Fibroblast of skin of back (primary cell): ENCODE results near the gene SAMHD1.
A peak's percentile ranks its signal among the peaks of the same experiment; 100 is the strongest.
"Not testable (repeated sequence)": the region's sequence is repeated elsewhere in the genome, so short reads cannot be mapped to it uniquely, and the experiment has no call there.

Experiments
- DNase-seq: peaks from one replicate; pipeline ENCODE4 v3.0.0-alpha.2; 2013

Gene SAMHD1

GRCh38 chr20:36850759-36851158, 100.7 kb downstream of the SAMHD1 start:
- no peak for DNase-seq

DNA sequence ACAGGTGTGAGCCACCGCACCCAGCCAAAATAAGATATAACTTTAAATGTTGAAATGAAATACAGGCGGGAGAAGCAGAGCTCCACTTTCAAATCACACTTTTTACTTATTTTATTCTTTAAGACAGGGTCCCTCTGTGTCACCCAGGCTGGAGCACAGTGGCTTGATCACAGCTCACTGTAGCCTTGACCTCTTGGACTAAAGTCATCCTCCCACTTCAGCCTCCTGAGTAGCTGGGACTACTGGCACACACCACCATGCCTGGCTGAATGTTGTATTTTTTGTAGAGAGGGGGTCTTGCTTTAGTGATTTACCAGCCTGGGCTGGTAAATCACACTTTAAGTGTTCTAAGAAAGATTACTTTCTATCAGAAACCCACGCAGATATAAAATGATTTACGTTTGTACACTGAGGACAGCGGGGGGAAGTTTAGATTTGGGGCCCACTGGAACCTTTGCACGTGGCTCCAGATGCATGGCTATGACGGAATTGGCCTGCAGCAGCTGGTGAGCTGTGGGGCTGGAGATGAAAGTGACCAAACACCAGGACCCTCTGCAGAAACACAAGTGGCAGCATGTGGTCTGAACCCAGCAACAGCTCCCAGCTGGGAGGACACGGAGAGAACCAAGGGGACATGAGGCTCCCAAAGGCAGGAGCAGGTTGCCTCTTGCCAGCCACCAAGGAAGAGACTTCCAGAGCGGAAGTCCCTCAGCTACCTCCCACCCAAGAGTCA, 102.0 kb downstream of the SAMHD1 start:
- no peak for DNase-seq

GRCh38 chr20:36848677-36849076, 102.8 kb downstream of the SAMHD1 start:
- no peak for DNase-seq

- DNase-seq: peak; percentile 97
Measured at GRCh38 chr20:36848078-36848660, 103.3 kb downstream of the SAMHD1 start.

GRCh38 chr20:36847710-36848040, 103.8 kb downstream of the SAMHD1 start:
- DNase-seq: peak; percentile 45

GRCh38 chr20:36847009-36847709, 104.3 kb downstream of the SAMHD1 start:
- DNase-seq: peak; percentile 61

DNA sequence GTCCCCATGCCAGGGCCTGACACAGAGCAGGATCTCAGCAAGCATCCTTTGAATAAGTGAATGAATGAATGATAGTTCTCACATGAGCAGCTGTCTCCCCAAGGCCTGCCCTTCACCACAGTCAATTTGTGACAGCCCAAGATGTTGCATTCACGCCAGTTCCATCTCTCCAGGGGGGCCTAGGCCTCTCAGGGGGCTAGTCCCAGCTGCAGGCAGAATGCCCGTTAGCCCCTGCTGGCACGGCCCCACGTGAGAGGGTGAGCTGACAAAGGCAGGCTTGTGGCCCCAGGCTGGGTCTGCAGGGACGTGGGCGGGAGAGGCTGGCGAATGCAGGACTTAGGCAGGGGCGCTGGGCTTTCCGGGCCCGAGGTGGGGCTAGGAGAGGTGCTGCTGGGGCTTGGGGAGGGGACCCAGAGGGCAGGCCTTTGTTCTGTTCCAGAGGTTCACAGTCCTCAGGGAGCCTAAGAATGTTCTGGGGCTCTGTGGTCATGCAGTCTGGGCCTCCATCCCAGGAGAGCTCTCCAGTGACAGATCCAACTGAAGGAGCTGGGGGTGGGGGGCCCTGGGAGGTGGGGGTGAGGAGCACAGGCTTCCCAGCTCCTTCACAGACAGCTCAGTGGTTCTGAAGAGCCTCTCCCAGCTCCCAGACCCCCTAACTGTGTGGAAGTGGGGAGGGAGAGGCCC, 106.1 kb downstream of the SAMHD1 start:
- peak; percentile 59 for DNase-seq

DNA sequence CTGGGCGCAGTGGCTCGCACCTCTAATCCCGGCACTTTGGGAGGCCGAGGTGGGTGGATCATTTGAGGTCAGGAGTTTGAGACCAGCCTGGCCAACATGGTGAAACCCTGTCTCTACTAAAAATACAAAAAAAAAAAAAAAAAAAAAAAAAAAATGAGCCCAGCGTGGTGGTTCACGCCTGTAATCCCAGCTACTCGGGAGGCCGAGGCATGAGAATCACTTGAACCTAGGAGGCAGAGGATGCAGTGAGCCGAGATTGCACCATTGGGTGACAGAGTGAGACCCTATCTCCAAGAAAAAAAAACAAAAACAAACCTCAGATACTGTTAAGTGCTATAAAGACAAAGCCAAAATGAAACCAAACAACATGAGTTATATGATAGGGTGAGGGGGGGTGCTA, 110.5 kb downstream of the SAMHD1 start:
- not testable (repeated sequence) for DNase-seq
